SK-N-SH (cell line): ENCODE measurements around the gene SHB. TPM values are rescaled to one million over a fixed set of nuclear protein-coding genes. Genes with fewer than 3 reads are reported as not detected.

Source experiments
- CTCF ChIA-PET: fragments of 300-600, 350-600 bp; formaldehyde crosslinking; extraction: SDS; loops from one replicate; lab custom pipeline; 2021; lab: Yijun Ruan, JAX
- POLR2A ChIA-PET: fragments of 350-600 bp; sonication (Branson Sonifier 250); formaldehyde crosslinking; extraction: SDS; loops from one replicate; lab custom pipeline; 2020; ENCODE audit warnings: antibody characterized with exemption, inconsistent platforms; lab: Yijun Ruan, JAX
- DNase-seq: peaks from one replicate; pipeline ENCODE4 v3.0.0; 2012
- H2AFZ ChIP-seq: fragments of 200-600 bp; sonication (generic); 2 replicates; pipeline ENCODE4 v1.8.1; 2016; ENCODE audit warnings: antibody characterized with exemption, mild to moderate bottlenecking, low read depth
- H3F3A ChIP-seq: fragments of 200-600 bp; sonication (generic); replicated peaks from 2 replicates; pipeline ENCODE3; 2016; ENCODE audit warnings: antibody characterized with exemption, mild to moderate bottlenecking; ENCODE audit not compliant: insufficient read depth
- H3K27ac ChIP-seq, 2 experiments: fragments of 200-500 bp in 1 of 2; fragments of 200-600 bp in 1 of 2; sonication (Bioruptor generic) in 1 of 2; sonication (generic), shearing (Covaris generic) in 1 of 2; 2 replicates each; pipeline versions ENCODE4 v1.5.1 to v1.6.1; 2014 to 2016; ENCODE audit warnings: low read depth in 2 of 2, inconsistent platforms in 1 of 2, low read length in 1 of 2, mild to moderate bottlenecking in 1 of 2, mixed read lengths in 1 of 2
- H3K27me3 ChIP-seq: fragments of 200-600 bp; sonication (generic), shearing (Covaris generic); 2 replicates; pipeline ENCODE4 v1.6.1; 2016; ENCODE audit warnings: mixed run types; ENCODE audit not compliant: insufficient read depth
- H3K36me3 ChIP-seq, 2 experiments: fragments of 200-500 bp in 1 of 2; fragments of 200-600 bp in 1 of 2; sonication (Bioruptor generic) in 1 of 2; sonication (generic) in 1 of 2; replicated peaks in 1 of 2; 2 replicates each; pipeline versions ENCODE3 to v1.5.1; 2014 to 2016; ENCODE audit warnings: low read length in 1 of 2, mild to moderate bottlenecking in 1 of 2; ENCODE audit not compliant: insufficient read depth in 2 of 2, control insufficient read depth in 1 of 2
- H3K4me1 ChIP-seq, 2 experiments: fragments of 200-500 bp in 1 of 2; fragments of 200-600 bp in 1 of 2; sonication (Bioruptor generic) in 1 of 2; sonication (generic), shearing (Covaris generic) in 1 of 2; 2 replicates each; pipeline versions ENCODE4 v1.5.1 to v1.6.1; 2014 to 2016; ENCODE audit warnings: low read depth in 1 of 2, low read length in 1 of 2, mixed run types in 1 of 2; ENCODE audit not compliant: insufficient read depth in 2 of 2, control insufficient read depth in 1 of 2
- H3K4me2 ChIP-seq: fragments of 200-600 bp; sonication (generic), shearing (Covaris generic); 2 replicates; pipeline ENCODE4 v1.6.1; 2017; ENCODE audit warnings: mixed run types
- H3K4me3 ChIP-seq, 2 experiments: fragments of 200-500 bp in 1 of 2; fragments of 200-600 bp in 1 of 2; sonication (Bioruptor generic) in 1 of 2; sonication (generic), shearing (Covaris generic) in 1 of 2; 2 replicates each; pipeline versions ENCODE4 v1.5.1 to v1.8.1; 2014 to 2016; ENCODE audit warnings: low read depth in 2 of 2, inconsistent platforms in 1 of 2, low read length in 1 of 2, mild to moderate bottlenecking in 1 of 2, mixed read lengths in 1 of 2, moderate library complexity in 1 of 2
- H3K79me2 ChIP-seq: fragments of 200-600 bp; sonication (generic); 2 replicates; pipeline ENCODE4 v1.8.1; 2017; ENCODE audit warnings: mild to moderate bottlenecking; ENCODE audit not compliant: insufficient read depth
- H3K9ac ChIP-seq: fragments of 200-600 bp; sonication (generic); 2 replicates; pipeline ENCODE4 v1.6.1; 2017; ENCODE audit warnings: mixed run types
- H3K9me2 ChIP-seq: fragments of 200-600 bp; sonication (generic); 2 replicates; pipeline ENCODE4 v1.6.1; 2017; ENCODE audit warnings: mixed run types
- H3K9me3 ChIP-seq: fragments of 200-600 bp; sonication (generic); 2 replicates; pipeline ENCODE4 v1.6.1; 2017; ENCODE audit warnings: mixed run types, mild to moderate bottlenecking, moderate library complexity
- H4K20me1 ChIP-seq: fragments of 200-600 bp; sonication (generic); 2 replicates; pipeline ENCODE4 v1.6.1; 2017; ENCODE audit warnings: mild to moderate bottlenecking, mixed run types; ENCODE audit not compliant: insufficient read depth
- CHD2 ChIP-seq: fragments of 150-350 bp; IDR thresholded peaks from 2 replicates; pipeline ENCODE4 v1.6.1; 2018; ENCODE audit warnings: low read length; ENCODE audit not compliant: partially characterized antibody
- ELF1 ChIP-seq: IDR thresholded peaks from 2 replicates; pipeline ENCODE4 v1.4.0; 2012
- EP300 ChIP-seq, 2 experiments: IDR thresholded peaks; 2 replicates each; pipeline versions ENCODE4 v1.4.0 to v1.6.1; 2012; ENCODE audit warnings: borderline replicate concordance in 1 of 2, low read depth in 1 of 2, low read length in 1 of 2
- EZH2phosphoT487 ChIP-seq: fragments of 200-600 bp; sonication (generic); IDR thresholded peaks from 2 replicates; pipeline ENCODE4 v1.6.1; 2017; ENCODE audit warnings: low read depth, mixed run types, mild to moderate bottlenecking, antibody characterized with exemption, moderate library complexity, borderline replicate concordance
- FOSL2 ChIP-seq: IDR thresholded peaks from 2 replicates; pipeline ENCODE4 v1.4.0; 2012; ENCODE audit warnings: low read depth, mild to moderate bottlenecking, moderate library complexity, borderline replicate concordance
- IRF3 ChIP-seq: fragments of 150-350 bp; IDR thresholded peaks from 2 replicates; pipeline ENCODE4 v1.6.1; 2016; ENCODE audit warnings: mild to moderate bottlenecking, low read depth, low read length
- RAD21 ChIP-seq: IDR thresholded peaks from 2 replicates; pipeline ENCODE4 v1.6.1; 2012; ENCODE audit warnings: mild to moderate bottlenecking, low read length
- RCOR1 ChIP-seq: fragments of 150-350 bp; IDR thresholded peaks from 2 replicates; pipeline ENCODE4 v1.6.1; 2017; ENCODE audit warnings: antibody characterized with exemption, low read length
- REST ChIP-seq: IDR thresholded peaks from 2 replicates; pipeline ENCODE4 v1.6.1; 2012; ENCODE audit warnings: mild to moderate bottlenecking, low read depth, low read length, moderate library complexity
- TAF1 ChIP-seq: IDR thresholded peaks from 2 replicates; pipeline ENCODE4 v1.6.1; 2012; ENCODE audit warnings: low read depth, mild to moderate bottlenecking, low read length, moderate library complexity, borderline replicate concordance
- TEAD4 ChIP-seq: IDR thresholded peaks from 2 replicates; pipeline ENCODE4 v1.4.0; 2012; ENCODE audit warnings: mild to moderate bottlenecking, borderline replicate concordance; ENCODE audit not compliant: insufficient read depth
- USF1 ChIP-seq: IDR thresholded peaks from 2 replicates; pipeline ENCODE4 v1.4.0; 2012; ENCODE audit warnings: low read depth, borderline replicate concordance
- ZBTB33 ChIP-seq: IDR thresholded peaks from 2 replicates; pipeline ENCODE4 v1.4.0; 2012; ENCODE audit warnings: low read depth, borderline replicate concordance
- WGBS: methylation state at CpG from one replicate; pipeline ENCODE4 v1.1.6; 2017; ENCODE audit warnings: low lambda C conversion rate; 5-methylcytosine and 5-hydroxymethylcytosine counted together
- polyA plus RNA-seq, 3 experiments: library from polyadenylated mRNA; depleted of rRNA; stranded (reverse); fragments of >200 nt; gene quantifications; 2 replicates each; pipeline ENCODE4 v1.2.3, GENCODE V29; 2012

Gene SHB
- polyA plus RNA-seq, 1 of the 3 experiments (the other 2 are of a cell fraction) = 26.0 TPM

DNA sequence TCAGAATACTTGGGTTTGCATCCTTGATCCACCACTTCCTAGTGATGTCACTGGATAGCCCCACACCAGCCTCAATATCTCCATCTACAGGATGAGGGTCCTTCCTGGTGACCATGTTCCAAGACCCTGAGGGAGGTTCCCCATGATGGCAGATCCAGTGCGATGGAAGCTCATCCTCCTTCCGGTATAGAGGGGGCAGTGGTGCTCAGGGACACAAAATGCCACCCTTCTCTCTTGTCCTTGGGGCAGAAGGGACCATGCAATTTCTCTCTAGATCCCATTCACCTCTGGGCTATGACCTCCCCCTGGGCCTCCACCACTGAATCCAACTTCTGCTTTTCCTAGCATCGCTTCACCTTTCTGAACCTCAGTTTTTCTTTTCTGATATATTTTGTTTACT, 159.7 kb downstream of the SHB start:
- Histone ChIP-seq H3K4me1 (peaks cover 9 to 15% of the 10 kb centered on the region in 2 experiments; a peak in 1 of 4 replicates), H3F3A (peaks cover 4% of the 10 kb centered on the region), H3K27me3 (no peaks in the 10 kb centered on the region), H2AFZ (no peak overlapping the region), H3K27ac (no peak overlapping the region), H3K36me3 (peaks cover 0 to 3% of the 10 kb centered on the region in 2 experiments), H3K4me3 (no peak overlapping the region), H3K9me3 (no peaks in the 10 kb centered on the region), H3K9me2 (no peaks in the 10 kb centered on the region), H3K9ac (no peak overlapping the region), H3K4me2 (no peak overlapping the region), H3K79me2 (no peaks in the 10 kb centered on the region), H4K20me1 (no peaks in the 10 kb centered on the region)
- ChIA-PET CTCF (interaction anchor here (1.3 to 1.8 kb wide), 4 partner anchors 15 to 509 kb away, joined by 3 to 7 read pairs (median 5); no protein-coding TSS in a partner anchor), POLR2A (no interaction called here)
- WGBS = 99% methylated on average over 3 of the region's 3 CpGs
- DNase-seq = no peak
- TF ChIP-seq CHD2 = no peak
- TF ChIP-seq USF1 = no peak
- TF ChIP-seq RCOR1 = no peak
- no peak for TF ChIP-seq ELF1
- no peak for TF ChIP-seq TEAD4

DNA sequence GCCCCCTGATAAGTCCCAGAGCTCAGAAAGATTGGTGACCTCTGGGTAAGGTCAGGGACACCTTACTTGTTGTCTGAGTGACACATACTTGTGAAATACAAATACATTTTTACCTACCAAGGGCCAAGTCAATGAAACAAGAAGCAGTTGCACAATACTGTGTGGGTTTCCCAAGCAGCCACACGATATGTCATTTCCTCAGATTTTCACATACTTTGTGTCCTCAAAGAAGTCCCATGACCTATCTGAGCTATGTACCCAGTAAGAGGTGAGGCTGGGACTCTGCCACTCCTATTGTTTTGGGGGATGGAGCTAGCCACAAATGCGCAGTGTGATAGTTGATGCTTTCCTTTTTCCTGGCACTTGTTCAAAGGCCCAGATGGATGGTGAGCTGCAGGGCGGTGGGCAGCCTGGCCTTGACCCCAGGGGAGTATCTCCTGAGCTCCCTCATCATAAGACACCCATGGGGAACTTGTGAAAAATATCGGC, 160.3 kb downstream of the SHB start:
- Histone ChIP-seq H3K4me2 (no peak overlapping the region), H3K27ac (no peak overlapping the region), H3K27me3 (no peaks in the 10 kb centered on the region), H4K20me1 (no peaks in the 10 kb centered on the region), H3K79me2 (peaks cover under 1% of the 10 kb centered on the region; the same call in 1 of the 2 replicates), H3K4me1 (peaks cover 4 to 10% of the 10 kb centered on the region in 2 experiments; a peak in 1 of 4 replicates), H3K36me3 (peaks cover 0 to 3% of the 10 kb centered on the region in 2 experiments), H3K9me3 (no peaks in the 10 kb centered on the region), H2AFZ (no peak overlapping the region), H3K9ac (no peak overlapping the region), H3K9me2 (no peaks in the 10 kb centered on the region), H3K4me3 (no peak overlapping the region), H3F3A (peaks cover 4% of the 10 kb centered on the region)
- TF ChIP-seq EP300 (IDR thresholded peaks at IDR 0.05; ENCODE audit: borderline replicate concordance in 1 of 2, low read depth in 1 of 2, low read length in 1 of 2) (no peak), FOSL2 (no peak), REST (no peak), RCOR1 (no peak), EZH2phosphoT487 (no peak), TAF1 (no peak), ELF1 (no peak), RAD21 (no peak), IRF3 (no peak), ZBTB33 (no peak)
- CTCF ChIA-PET = interaction anchor here (1.3 to 1.8 kb wide), 4 partner anchors 15 to 509 kb away, joined by 3 to 7 read pairs (median 5); no protein-coding TSS in a partner anchor
- no peak for DNase-seq
- WGBS = 95% methylated on average over 4 of the region's 4 CpGs
- POLR2A ChIA-PET = no interaction called here
